ENCODE measurements around the gene FAM184B. TPM values are rescaled to one million over a fixed set of nuclear protein-coding genes. Genes with fewer than 3 reads are reported as not detected.

The FAM184B gene
- total RNA-seq, 1 experiment from 2014 or later, result 0.07 TPM

DNA sequence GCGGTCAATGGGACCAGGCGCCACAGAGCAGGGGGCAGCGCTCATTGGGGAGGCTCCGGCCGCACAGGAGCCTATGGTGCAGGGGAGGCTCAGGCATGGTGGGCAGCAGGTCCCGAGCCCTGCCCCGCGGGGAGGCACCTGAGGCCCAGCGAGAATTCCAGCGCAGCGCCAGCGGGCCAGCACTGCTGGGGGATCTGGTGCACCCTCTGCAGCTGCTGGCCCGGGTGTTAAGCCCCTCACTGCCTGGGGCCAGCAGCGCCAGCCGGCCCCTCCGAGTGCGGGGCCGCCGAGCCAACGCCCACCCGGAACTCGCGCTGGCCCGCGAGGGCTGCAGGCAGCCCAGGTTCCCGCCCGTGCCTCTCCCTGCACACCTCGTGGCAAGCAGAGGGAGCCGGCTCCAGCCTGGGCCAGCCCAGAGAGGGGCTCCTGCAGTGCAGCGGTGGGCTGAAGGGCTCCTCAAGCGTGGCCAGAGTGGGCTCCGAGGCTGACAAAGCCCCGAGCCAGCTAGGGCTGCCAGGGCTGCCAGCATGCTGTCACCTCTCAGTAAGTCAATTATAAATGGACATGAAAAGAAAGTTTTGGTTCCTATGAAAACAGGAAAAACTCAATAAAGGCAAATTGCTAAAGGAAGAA lies 14.5 kb downstream of the FAM184B start (continued):
- TF ChIP-seq ZBTB33 (IDR thresholded peaks at IDR 0.05; ENCODE audit: extremely low read depth, insufficient replicate concordance, low read length), result no peak
- no peak for TF ChIP-seq EZH2 (IDR thresholded peaks at IDR 0.05)

- RAD21 ChIA-PET (ENCODE audit: low non-redundant PET in 1 of 2, low total read pairs in 2 of 2, uncharacterized antibody in 2 of 2, unreplicated experiment in 2 of 2), result no interaction called here
- Histone ChIP-seq H3K36me3 (ENCODE audit: control insufficient read depth in 1 of 2, insufficient read depth in 2 of 2, low read length in 2 of 2) (no peaks in the 10 kb centered on the region), H3K27me3 (ENCODE audit: insufficient read depth, low read length) (no peaks in the 10 kb centered on the region), H3K4me2 (ENCODE audit: low read length) (no peak overlapping the region), H3K9ac (ENCODE audit: low read length) (no peak overlapping the region), H3K9me2 (ENCODE audit: insufficient read depth) (no peaks in the 10 kb centered on the region), H3K9me3 (ENCODE audit: control insufficient read depth in 1 of 2, insufficient read depth in 1 of 2, low read depth in 1 of 2, low read length in 2 of 2) (no peaks in the 10 kb centered on the region), H2AFZ (ENCODE audit: low read depth, low read length, poor library complexity, severe bottlenecking) (no peak overlapping the region), H3K4me3 (replicated peaks in 1 of 2; ENCODE audit: low read depth in 1 of 2, low read length in 2 of 2) (no peak overlapping the region), H4K20me1 (ENCODE audit: insufficient read depth) (no peaks in the 10 kb centered on the region), H3K27ac (ENCODE audit: low read depth, low read length) (no peak overlapping the region), H3K4me1 (ENCODE audit: control insufficient read depth in 1 of 2, insufficient read depth in 2 of 2, low read length in 2 of 2) (no peaks in the 10 kb centered on the region), H3K79me2 (ENCODE audit: insufficient read depth, low read length) (no peaks in the 10 kb centered on the region)
- ATAC-seq (no peak), DNase-seq (ENCODE audit: low read depth, low spot score) (no peak)
- BruUV-seq (replicated peaks), result no TSS peak
- CTCF ChIA-PET, result no interaction called here
- intact Hi-C loops (cut with micrococcal nuclease), result no loop called here
- POLR2A ChIA-PET, result no interaction called here
- TF ChIP-seq EGR1 (IDR thresholded peaks at IDR 0.05; ENCODE audit: low read depth) (no peak), JUND (IDR thresholded peaks at IDR 0.05) (no peak), TCF7L2 (IDR thresholded peaks at IDR 0.05; ENCODE audit: borderline replicate concordance, extremely low read depth, insufficient read depth, insufficient read length) (no peak), POLR2AphosphoS5 (IDR thresholded peaks at IDR 0.05; ENCODE audit: low read depth, low read length) (no peak), POLR2A (IDR thresholded peaks at IDR 0.05; ENCODE audit: borderline replicate concordance, extremely low read depth, insufficient read depth, insufficient read length) (no peak), EZH2 (IDR thresholded peaks at IDR 0.05) (no peak), ELF1 (IDR thresholded peaks at IDR 0.05; ENCODE audit: borderline replicate concordance, low read depth) (no peak), RAD21 (IDR thresholded peaks at IDR 0.05; ENCODE audit: low read depth) (no peak), SP1 (IDR thresholded peaks at IDR 0.05; ENCODE audit: low read depth) (no peak), ZBTB33 (IDR thresholded peaks at IDR 0.05; ENCODE audit: extremely low read depth, insufficient replicate concordance, low read length) (no peak), CEBPB (IDR thresholded peaks at IDR 0.05; ENCODE audit: low read depth) (no peak), CBX3 (IDR thresholded peaks at IDR 0.05; ENCODE audit: low read depth) (no peak), ZFX (IDR thresholded peaks at IDR 0.05) (no peak), SRF (IDR thresholded peaks at IDR 0.05; ENCODE audit: low read depth) (no peak)
- TF ChIP-seq, protein P1, sequence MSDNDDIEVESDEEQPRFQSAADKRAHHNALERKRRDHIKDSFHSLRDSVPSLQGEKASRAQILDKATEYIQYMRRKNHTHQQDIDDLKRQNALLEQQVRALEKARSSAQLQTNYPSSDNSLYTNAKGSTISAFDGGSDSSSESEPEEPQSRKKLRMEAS (IDR thresholded peaks at IDR 0.05), result no peak
- TF ChIP-seq, protein P2, sequence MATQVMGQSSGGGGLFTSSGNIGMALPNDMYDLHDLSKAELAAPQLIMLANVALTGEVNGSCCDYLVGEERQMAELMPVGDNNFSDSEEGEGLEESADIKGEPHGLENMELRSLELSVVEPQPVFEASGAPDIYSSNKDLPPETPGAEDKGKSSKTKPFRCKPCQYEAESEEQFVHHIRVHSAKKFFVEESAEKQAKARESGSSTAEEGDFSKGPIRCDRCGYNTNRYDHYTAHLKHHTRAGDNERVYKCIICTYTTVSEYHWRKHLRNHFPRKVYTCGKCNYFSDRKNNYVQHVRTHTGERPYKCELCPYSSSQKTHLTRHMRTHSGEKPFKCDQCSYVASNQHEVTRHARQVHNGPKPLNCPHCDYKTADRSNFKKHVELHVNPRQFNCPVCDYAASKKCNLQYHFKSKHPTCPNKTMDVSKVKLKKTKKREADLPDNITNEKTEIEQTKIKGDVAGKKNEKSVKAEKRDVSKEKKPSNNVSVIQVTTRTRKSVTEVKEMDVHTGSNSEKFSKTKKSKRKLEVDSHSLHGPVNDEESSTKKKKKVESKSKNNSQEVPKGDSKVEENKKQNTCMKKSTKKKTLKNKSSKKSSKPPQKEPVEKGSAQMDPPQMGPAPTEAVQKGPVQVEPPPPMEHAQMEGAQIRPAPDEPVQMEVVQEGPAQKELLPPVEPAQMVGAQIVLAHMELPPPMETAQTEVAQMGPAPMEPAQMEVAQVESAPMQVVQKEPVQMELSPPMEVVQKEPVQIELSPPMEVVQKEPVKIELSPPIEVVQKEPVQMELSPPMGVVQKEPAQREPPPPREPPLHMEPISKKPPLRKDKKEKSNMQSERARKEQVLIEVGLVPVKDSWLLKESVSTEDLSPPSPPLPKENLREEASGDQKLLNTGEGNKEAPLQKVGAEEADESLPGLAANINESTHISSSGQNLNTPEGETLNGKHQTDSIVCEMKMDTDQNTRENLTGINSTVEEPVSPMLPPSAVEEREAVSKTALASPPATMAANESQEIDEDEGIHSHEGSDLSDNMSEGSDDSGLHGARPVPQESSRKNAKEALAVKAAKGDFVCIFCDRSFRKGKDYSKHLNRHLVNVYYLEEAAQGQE (IDR thresholded peaks at IDR 0.05; ENCODE audit: low read depth), result no peak
Observed at GRCh38 chr4:17765514-17766286, 15.7 kb downstream of the FAM184B start.

All from HCT116 (cell line).